ENCODE results near the gene C10orf53. TPM values are rescaled to one million over a fixed set of nuclear protein-coding genes. Genes with fewer than 3 reads are reported as not detected.

C10orf53 gene
- total and polyA plus RNA-seq, 2 of the 4 experiments (the other 2 are of a cell fraction), result not detected

DNA sequence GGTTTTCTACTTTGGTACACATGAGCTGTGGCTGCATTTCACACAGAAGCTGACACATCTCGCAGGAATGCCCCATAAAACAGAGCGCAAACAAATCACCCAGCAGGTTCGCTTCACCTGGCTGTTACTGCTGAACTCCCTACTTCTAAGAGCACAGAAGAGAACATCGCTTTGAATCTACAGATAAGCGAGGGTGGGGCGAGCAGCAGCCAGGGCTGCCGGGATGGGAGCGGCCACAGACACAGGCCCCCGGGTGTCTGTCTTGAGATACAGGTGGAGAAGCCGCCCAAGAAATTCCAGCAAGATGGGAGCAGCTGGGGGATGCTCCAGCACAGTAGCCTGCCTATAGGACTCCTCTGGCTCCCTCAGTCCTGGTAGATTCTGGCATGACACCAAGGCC lies 55.2 kb downstream of the C10orf53 start:
- ChIA-PET POLR2A (ENCODE audit: unreplicated experiment) (no interaction called here), CTCF (no interaction called here)
- Histone ChIP-seq H3K27me3 (ENCODE audit: control insufficient read depth, insufficient read depth, low read length) (no peaks in the 10 kb centered on the region), H2BK5ac (ENCODE audit: low read depth, low read length, poor library complexity, severe bottlenecking) (no peak overlapping the region), H3K9me3 (ENCODE audit: control insufficient read depth, insufficient read depth, low read length) (no peaks in the 10 kb centered on the region), H3K18ac (ENCODE audit: low read depth, low read length) (no peak overlapping the region), H2BK20ac (ENCODE audit: low read depth, low read length) (no peak overlapping the region), H4K8ac (ENCODE audit: low read depth in 2 of 2, low read length in 2 of 2) (no peak overlapping the region), H3K4me3 (ENCODE audit: insufficient read depth, low read depth, low read length) (no peak overlapping the region), H3K4me1 (ENCODE audit: control insufficient read depth, insufficient read depth, low read length) (no peaks in the 10 kb centered on the region), H2AK5ac (ENCODE audit: low read depth, low read length) (no peak overlapping the region), H4K91ac (ENCODE audit: insufficient read depth, low read depth, low read length) (no peak overlapping the region), H2AFZ (replicated peaks; ENCODE audit: low read length, poor library complexity) (no peak overlapping the region), H3K27ac (ENCODE audit: insufficient read depth, low read length) (no peak overlapping the region), H3K56ac (ENCODE audit: extremely low read depth, insufficient read depth, low read length) (no peak overlapping the region), H3K4me2 (ENCODE audit: low read depth, low read length) (no peak overlapping the region), H2BK15ac (ENCODE audit: low read depth, low read length) (no peak overlapping the region), H4K20me1 (ENCODE audit: insufficient read depth, low read length) (no peaks in the 10 kb centered on the region), H2AK9ac (replicated peaks; ENCODE audit: low read depth, low read length, poor library complexity) (no peak overlapping the region), H4K5ac (ENCODE audit: low read depth, low read length) (no peak overlapping the region), H3K9ac (ENCODE audit: low read depth, low read length) (no peak overlapping the region), H3K23ac (ENCODE audit: low read depth, low read length) (no peak overlapping the region), H3K36me3 (ENCODE audit: control insufficient read depth, insufficient read depth, low read length) (no peaks in the 10 kb centered on the region), H3K14ac (replicated peaks; ENCODE audit: low read depth, low read length) (no peak overlapping the region), H3K9me1 (ENCODE audit: insufficient read depth, low read length) (no peaks in the 10 kb centered on the region), H3K79me1 (ENCODE audit: low read depth in 1 of 2, low read length in 2 of 2) (no peaks in the 10 kb centered on the region), H3K4ac (ENCODE audit: low read depth, low read length) (no peak overlapping the region), H2BK120ac (ENCODE audit: low read depth, low read length) (no peak overlapping the region)
- in situ Hi-C loops (cut with MboI; ENCODE audit: low sequenced_read_pairs), result no loop called here
- DNase-seq, result no peak
- WGBS, 2 experiments (ENCODE audit: extremely low coverage in 2 of 2, insufficient read length in 1 of 2), result 63% methylated on average over 7 of the region's 10 CpGs; no CpG with 5 or more reads in 1 of the 2 experiments
- intact Hi-C loops (cut with micrococcal nuclease), result no loop called here
- BruUV-seq (replicated peaks), result no TSS peak
- no peak for ATAC-seq (ENCODE audit: low read depth)
- no peak for TF ChIP-seq RCOR1 (IDR thresholded peaks at IDR 0.05; ENCODE audit: insufficient replicate concordance, low read length)
- no peak for TF ChIP-seq NFE2L2 (IDR thresholded peaks at IDR 0.05; ENCODE audit: low read depth, low read length)
- TF ChIP-seq RAD21 (IDR thresholded peaks at IDR 0.05; ENCODE audit: low read length), result no peak
- TF ChIP-seq MAFK (IDR thresholded peaks at IDR 0.05; ENCODE audit: low read depth, low read length), result no peak
- TF ChIP-seq, protein P1, sequence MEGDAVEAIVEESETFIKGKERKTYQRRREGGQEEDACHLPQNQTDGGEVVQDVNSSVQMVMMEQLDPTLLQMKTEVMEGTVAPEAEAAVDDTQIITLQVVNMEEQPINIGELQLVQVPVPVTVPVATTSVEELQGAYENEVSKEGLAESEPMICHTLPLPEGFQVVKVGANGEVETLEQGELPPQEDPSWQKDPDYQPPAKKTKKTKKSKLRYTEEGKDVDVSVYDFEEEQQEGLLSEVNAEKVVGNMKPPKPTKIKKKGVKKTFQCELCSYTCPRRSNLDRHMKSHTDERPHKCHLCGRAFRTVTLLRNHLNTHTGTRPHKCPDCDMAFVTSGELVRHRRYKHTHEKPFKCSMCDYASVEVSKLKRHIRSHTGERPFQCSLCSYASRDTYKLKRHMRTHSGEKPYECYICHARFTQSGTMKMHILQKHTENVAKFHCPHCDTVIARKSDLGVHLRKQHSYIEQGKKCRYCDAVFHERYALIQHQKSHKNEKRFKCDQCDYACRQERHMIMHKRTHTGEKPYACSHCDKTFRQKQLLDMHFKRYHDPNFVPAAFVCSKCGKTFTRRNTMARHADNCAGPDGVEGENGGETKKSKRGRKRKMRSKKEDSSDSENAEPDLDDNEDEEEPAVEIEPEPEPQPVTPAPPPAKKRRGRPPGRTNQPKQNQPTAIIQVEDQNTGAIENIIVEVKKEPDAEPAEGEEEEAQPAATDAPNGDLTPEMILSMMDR (conservative IDR thresholded peaks at IDR 0.05; ENCODE audit: low read depth, low read length), result no peak
- no peak for TF ChIP-seq RFX5 (IDR thresholded peaks at IDR 0.05; ENCODE audit: low read depth, low read length)
- dilution Hi-C loops (cut with HindIII; ENCODE audit: low sequenced_read_pairs, unreplicated experiment), result no loop called here

All from IMR-90 (cell line).